ENCODE results near the gene KMT2C. TPM values are rescaled to one million over a fixed set of nuclear protein-coding genes. Genes with fewer than 3 reads are reported as not detected.
A peak's percentile ranks its signal among the peaks of the same experiment; 100 is the strongest.

The KMT2C gene
- total RNA-seq = 99.0 TPM
- long read RNA-seq, partial matches to known transcripts = 14 of 22 reads
- long read RNA-seq, other reads (novel, unspliced or antisense) = 8 of 22 reads

- ATAC-seq (peak; percentile 51), DNase-seq (peak; percentile 82)
- Histone ChIP-seq H3K9me3 (no peaks in the 10 kb centered on the region), H3K4me3 (peak within 1 kb of the TSS; percentile 84), H3K4me1 (peaks cover 27% of the 10 kb centered on the region), H3K27me3 (no peaks in the 10 kb centered on the region), H3K27ac (peak within 1 kb of the TSS; percentile 93), H3K36me3 (no peaks in the 10 kb centered on the region)
- TF ChIP-seq, protein P1, sequence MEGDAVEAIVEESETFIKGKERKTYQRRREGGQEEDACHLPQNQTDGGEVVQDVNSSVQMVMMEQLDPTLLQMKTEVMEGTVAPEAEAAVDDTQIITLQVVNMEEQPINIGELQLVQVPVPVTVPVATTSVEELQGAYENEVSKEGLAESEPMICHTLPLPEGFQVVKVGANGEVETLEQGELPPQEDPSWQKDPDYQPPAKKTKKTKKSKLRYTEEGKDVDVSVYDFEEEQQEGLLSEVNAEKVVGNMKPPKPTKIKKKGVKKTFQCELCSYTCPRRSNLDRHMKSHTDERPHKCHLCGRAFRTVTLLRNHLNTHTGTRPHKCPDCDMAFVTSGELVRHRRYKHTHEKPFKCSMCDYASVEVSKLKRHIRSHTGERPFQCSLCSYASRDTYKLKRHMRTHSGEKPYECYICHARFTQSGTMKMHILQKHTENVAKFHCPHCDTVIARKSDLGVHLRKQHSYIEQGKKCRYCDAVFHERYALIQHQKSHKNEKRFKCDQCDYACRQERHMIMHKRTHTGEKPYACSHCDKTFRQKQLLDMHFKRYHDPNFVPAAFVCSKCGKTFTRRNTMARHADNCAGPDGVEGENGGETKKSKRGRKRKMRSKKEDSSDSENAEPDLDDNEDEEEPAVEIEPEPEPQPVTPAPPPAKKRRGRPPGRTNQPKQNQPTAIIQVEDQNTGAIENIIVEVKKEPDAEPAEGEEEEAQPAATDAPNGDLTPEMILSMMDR (IDR thresholded peaks at IDR 0.05) = no peak
- intact Hi-C loops (cut with DNase I) = no loop called here
These were observed at the start of gene KMT2C for GRCh38 chr7:152435384-152436110. Gene KMT2C, minus strand, starts transcription at chr7:152436003. Its CDS starts 217 bp downstream, at chr7:152435786.

- Histone ChIP-seq H3K36me3 (no peaks in the 10 kb centered on the region), H3K27me3 (no peaks in the 10 kb centered on the region), H3K27ac (no peak overlapping the region), H3K9me3 (no peaks in the 10 kb centered on the region), H3K4me3 (no peak overlapping the region), H3K4me1 (no peaks in the 10 kb centered on the region)
- no peak for ATAC-seq
- TF ChIP-seq, protein P1 (IDR thresholded peaks at IDR 0.05) = no peak
- DNase-seq = no peak
- intact Hi-C loops (cut with DNase I) = no loop called here
These were observed 45.3 kb upstream of the KMT2C start for GRCh38 chr7:152481082-152481481.

- no peak for ATAC-seq
- TF ChIP-seq, protein P1 (IDR thresholded peaks at IDR 0.05) = no peak
- intact Hi-C loops (cut with DNase I) = no loop called here
- Histone ChIP-seq H3K27me3 (no peaks in the 10 kb centered on the region), H3K36me3 (no peaks in the 10 kb centered on the region), H3K27ac (no peak overlapping the region), H3K9me3 (no peaks in the 10 kb centered on the region), H3K4me1 (no peaks in the 10 kb centered on the region), H3K4me3 (no peak overlapping the region)
- DNase-seq = no peak
These were observed 44.9 kb upstream of the KMT2C start for GRCh38 chr7:152480664-152481063.

- TF ChIP-seq, protein P1 (IDR thresholded peaks at IDR 0.05) = no peak
- Histone ChIP-seq H3K9me3 (no peaks in the 10 kb centered on the region), H3K27ac (no peak overlapping the region), H3K4me3 (no peak overlapping the region), H3K27me3 (no peaks in the 10 kb centered on the region), H3K36me3 (no peaks in the 10 kb centered on the region), H3K4me1 (no peaks in the 10 kb centered on the region)
- no peak for ATAC-seq
- intact Hi-C loops (cut with DNase I) = no loop called here
- no peak for DNase-seq
These were observed 43.8 kb upstream of the KMT2C start for GRCh38 chr7:152479595-152479994.

DNA sequence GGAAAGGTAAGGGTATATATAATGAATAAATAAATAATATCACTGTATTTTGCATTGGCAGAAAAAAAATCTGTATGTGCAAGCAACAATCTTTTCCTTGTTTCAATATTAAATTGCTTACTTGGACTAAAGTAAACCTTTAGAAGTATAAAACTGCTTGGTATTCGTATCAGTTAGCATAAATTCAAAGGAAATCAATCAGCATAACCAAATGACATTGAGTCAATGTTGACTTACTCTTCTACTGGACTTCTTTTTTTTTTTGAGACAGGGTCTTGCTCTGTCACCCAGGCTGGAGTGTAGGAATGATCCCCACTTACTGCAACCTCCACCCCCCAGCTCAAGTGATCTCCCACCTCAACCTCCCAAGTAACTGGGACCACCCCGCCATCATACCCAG lies 42.3 kb upstream of the KMT2C start:
- intact Hi-C loops (cut with DNase I) = no loop called here
- DNase-seq (no peak), ATAC-seq (no peak)

More for the DNA sequence above, 42.3 kb upstream of the KMT2C start:
- Histone ChIP-seq H3K36me3 (no peaks in the 10 kb centered on the region), H3K9me3 (no peaks in the 10 kb centered on the region), H3K27ac (no peak overlapping the region), H3K27me3 (no peaks in the 10 kb centered on the region), H3K4me1 (no peaks in the 10 kb centered on the region), H3K4me3 (no peak overlapping the region)
- TF ChIP-seq, protein P1 (IDR thresholded peaks at IDR 0.05) = no peak
